Upper lobe of left lung (tissue), 6 donors: ENCODE measurements around the gene GSTO1. TPM values are rescaled to one million over a fixed set of nuclear protein-coding genes. Genes with fewer than 3 reads are reported as not detected.

Experiments
- ATAC-seq, 2 donors: fragments of 200-7000 bp; cut with Tn5 transposase; one replicate each; pipeline ENCODE4 v1.9.1; 2022; ENCODE audit warnings: mild to moderate bottlenecking in 2 of 2, moderate library complexity in 2 of 2; ENCODE audit not compliant: low FRiP score in 2 of 2
- DNase-seq, 2 donors: peaks; one replicate each; pipeline ENCODE4 v3.0.0-alpha.2; 2019 to 2020
- H3K27ac ChIP-seq, 4 donors: fragments of 200-600 bp; sonication (generic); one replicate each; pipeline ENCODE4 v1.5.1; 2016 to 2019
- H3K27me3 ChIP-seq, 4 donors: fragments of 200-600 bp; sonication (generic); one replicate each; pipeline ENCODE4 v1.5.1; 2017 to 2019
- H3K36me3 ChIP-seq, 4 donors: fragments of 200-600 bp; sonication (generic); one replicate each; pipeline ENCODE4 v1.5.1; 2016 to 2019
- H3K4me1 ChIP-seq, 4 donors: fragments of 200-600 bp; sonication (generic); one replicate each; pipeline ENCODE4 v1.5.1; 2018 to 2019
- H3K4me3 ChIP-seq, 4 donors: fragments of 200-600 bp; sonication (generic); one replicate each; pipeline ENCODE4 v1.5.1; 2017 to 2019; ENCODE audit warnings: mild to moderate bottlenecking in 2 of 4, moderate library complexity in 1 of 4
- H3K9me3 ChIP-seq, 4 donors: fragments of 200-600 bp; sonication (generic); one replicate each; pipeline ENCODE4 v1.5.1; 2018 to 2019
- EP300 ChIP-seq, 4 donors: sonication (generic); formaldehyde crosslinking; IDR thresholded peaks; one replicate each; pipeline ENCODE4 v1.5.1; 2017; ENCODE audit warnings: antibody characterized with exemption in 4 of 4, control low read depth in 2 of 4
- POLR2A ChIP-seq, 4 donors: fragments of 450-650 bp; IDR thresholded peaks; one replicate each; pipeline ENCODE4 v1.5.1; 2016 to 2017; ENCODE audit warnings: antibody characterized with exemption in 4 of 4, mild to moderate bottlenecking in 2 of 4
- POLR2AphosphoS5 ChIP-seq, 2 donors: sonication (generic); formaldehyde crosslinking; IDR thresholded peaks; one replicate each; pipeline ENCODE4 v1.5.1; 2017; ENCODE audit warnings: antibody characterized with exemption in 2 of 2
- WGBS, 2 donors: methylation state at CpG; one replicate each; pipeline ENCODE4 v1.1.5; 2017 to 2018; 5-methylcytosine and 5-hydroxymethylcytosine counted together
- total RNA-seq, 6 donors: library from RNA; depleted of rRNA in 4 of 6; stranded (reverse); fragments of >200 nt in 4 of 6; gene quantifications; one replicate each; pipeline versions ENCODE4 v1.1.0 to v1.2.1, GENCODE V29; 2016 to 2021
- TF ChIP-seq, protein P1 (sequence below), 6 experiments: fragments of 450-650 bp in 4 of 6; fragments of 200-600 bp in 2 of 6; sonication (generic) in 2 of 6; IDR thresholded peaks; one replicate each; pipeline ENCODE4 v1.5.1; 2016 to 2019; ENCODE audit warnings: antibody characterized with exemption in 6 of 6
- donor health status: DM: no; HTN: no; CAD: no; lungs with moderate emphysema.
- donor health status: DM: no; HTN: yes; CAD: no; lungs with severe emphysema.

The GSTO1 gene
- total RNA-seq, 6 donors from 2014 or later, result 30.4 to 147 (median 102) TPM

GRCh38 chr10:104257235-104257634 is 2.5 kb downstream of the GSTO1 start:
- no peaks in the 10 kb centered on the region for H3K27me3 ChIP-seq
- WGBS, 2 donors, result 87 to 97% methylated on average over 5 of the region's 5 CpGs
- peaks cover 58 to 66% (median 64%) of the 10 kb centered on the region in 4 donors for H3K4me1 ChIP-seq
- H3K9me3 ChIP-seq, result no peaks in the 10 kb centered on the region
- H3K36me3 ChIP-seq, result peaks cover 25 to 50% (median 33%) of the 10 kb centered on the region in 4 donors
- DNase-seq, result no peak
- TF ChIP-seq EP300 (IDR thresholded peaks at IDR 0.05), result no peak
- TF ChIP-seq, protein P1, sequence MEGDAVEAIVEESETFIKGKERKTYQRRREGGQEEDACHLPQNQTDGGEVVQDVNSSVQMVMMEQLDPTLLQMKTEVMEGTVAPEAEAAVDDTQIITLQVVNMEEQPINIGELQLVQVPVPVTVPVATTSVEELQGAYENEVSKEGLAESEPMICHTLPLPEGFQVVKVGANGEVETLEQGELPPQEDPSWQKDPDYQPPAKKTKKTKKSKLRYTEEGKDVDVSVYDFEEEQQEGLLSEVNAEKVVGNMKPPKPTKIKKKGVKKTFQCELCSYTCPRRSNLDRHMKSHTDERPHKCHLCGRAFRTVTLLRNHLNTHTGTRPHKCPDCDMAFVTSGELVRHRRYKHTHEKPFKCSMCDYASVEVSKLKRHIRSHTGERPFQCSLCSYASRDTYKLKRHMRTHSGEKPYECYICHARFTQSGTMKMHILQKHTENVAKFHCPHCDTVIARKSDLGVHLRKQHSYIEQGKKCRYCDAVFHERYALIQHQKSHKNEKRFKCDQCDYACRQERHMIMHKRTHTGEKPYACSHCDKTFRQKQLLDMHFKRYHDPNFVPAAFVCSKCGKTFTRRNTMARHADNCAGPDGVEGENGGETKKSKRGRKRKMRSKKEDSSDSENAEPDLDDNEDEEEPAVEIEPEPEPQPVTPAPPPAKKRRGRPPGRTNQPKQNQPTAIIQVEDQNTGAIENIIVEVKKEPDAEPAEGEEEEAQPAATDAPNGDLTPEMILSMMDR (IDR thresholded peaks at IDR 0.05), result no peak
- TF ChIP-seq POLR2A (IDR thresholded peaks at IDR 0.05), result no peak
- no peak for TF ChIP-seq POLR2AphosphoS5 (IDR thresholded peaks at IDR 0.05)
- H3K4me3 ChIP-seq, result peak overlapping the region in 1 of 4 donors; percentile 96
- no peak for ATAC-seq
- H3K27ac ChIP-seq, result peak overlapping the region in 2 of 4 donors; percentile 99

DNA sequence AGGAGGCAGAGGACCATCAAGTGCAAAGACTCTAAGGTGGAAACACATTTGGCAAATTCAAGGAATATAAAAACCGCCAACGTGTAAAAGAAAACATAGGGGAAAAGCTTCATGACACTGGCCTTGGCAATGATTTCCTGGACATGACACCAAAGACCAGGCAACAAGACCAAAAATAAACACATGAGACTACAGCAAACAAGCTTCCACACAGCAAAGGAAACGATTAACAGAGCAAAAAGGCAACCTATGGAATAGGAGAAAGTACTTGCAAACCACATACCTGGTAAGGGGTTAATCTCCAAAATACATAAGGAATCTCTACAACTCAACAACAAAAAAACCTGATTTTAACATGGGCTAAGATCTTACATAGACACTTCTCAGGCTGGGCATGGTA is 3.5 kb downstream of the GSTO1 start:
- Histone ChIP-seq H3K4me1 (peaks cover 58 to 70% (median 64%) of the 10 kb centered on the region in 4 donors), H3K4me3 (no peak overlapping the region), H3K36me3 (peaks cover 25 to 60% (median 42%) of the 10 kb centered on the region in 4 donors), H3K27me3 (no peaks in the 10 kb centered on the region), H3K27ac (peak overlapping the region in 2 of 4 donors; percentile 40 to 99), H3K9me3 (no peaks in the 10 kb centered on the region)
- ATAC-seq, result no peak
- no peak for DNase-seq
- TF ChIP-seq, protein P1 (IDR thresholded peaks at IDR 0.05), result no peak
- TF ChIP-seq POLR2AphosphoS5 (IDR thresholded peaks at IDR 0.05), result no peak
- TF ChIP-seq POLR2A (IDR thresholded peaks at IDR 0.05), result no peak
- TF ChIP-seq EP300 (IDR thresholded peaks at IDR 0.05), result no peak
- WGBS, 2 donors, result 67 to 76% methylated on average over 3 of the region's 3 CpGs

GRCh38 chr10:104259456-104259855 is 4.8 kb downstream of the GSTO1 start:
- H3K27me3 ChIP-seq, result no peaks in the 10 kb centered on the region
- 83 to 90% methylated on average over 3 of the region's 3 CpGs for WGBS, 2 donors
- H3K36me3 ChIP-seq, result peaks cover 25 to 72% (median 46%) of the 10 kb centered on the region in 4 donors
- no peak overlapping the region for H3K4me3 ChIP-seq
- no peaks in the 10 kb centered on the region for H3K9me3 ChIP-seq
- H3K4me1 ChIP-seq, result peaks cover 50 to 65% (median 56%) of the 10 kb centered on the region in 4 donors
- H3K27ac ChIP-seq, result peak overlapping the region; percentile 16 to 73 (median 66)
- no peak for ATAC-seq
- TF ChIP-seq, protein P1 (IDR thresholded peaks at IDR 0.05), result no peak
- TF ChIP-seq POLR2AphosphoS5 (IDR thresholded peaks at IDR 0.05) (no peak), EP300 (IDR thresholded peaks at IDR 0.05) (no peak), POLR2A (IDR thresholded peaks at IDR 0.05) (no peak)
- DNase-seq, result no peak

DNA sequence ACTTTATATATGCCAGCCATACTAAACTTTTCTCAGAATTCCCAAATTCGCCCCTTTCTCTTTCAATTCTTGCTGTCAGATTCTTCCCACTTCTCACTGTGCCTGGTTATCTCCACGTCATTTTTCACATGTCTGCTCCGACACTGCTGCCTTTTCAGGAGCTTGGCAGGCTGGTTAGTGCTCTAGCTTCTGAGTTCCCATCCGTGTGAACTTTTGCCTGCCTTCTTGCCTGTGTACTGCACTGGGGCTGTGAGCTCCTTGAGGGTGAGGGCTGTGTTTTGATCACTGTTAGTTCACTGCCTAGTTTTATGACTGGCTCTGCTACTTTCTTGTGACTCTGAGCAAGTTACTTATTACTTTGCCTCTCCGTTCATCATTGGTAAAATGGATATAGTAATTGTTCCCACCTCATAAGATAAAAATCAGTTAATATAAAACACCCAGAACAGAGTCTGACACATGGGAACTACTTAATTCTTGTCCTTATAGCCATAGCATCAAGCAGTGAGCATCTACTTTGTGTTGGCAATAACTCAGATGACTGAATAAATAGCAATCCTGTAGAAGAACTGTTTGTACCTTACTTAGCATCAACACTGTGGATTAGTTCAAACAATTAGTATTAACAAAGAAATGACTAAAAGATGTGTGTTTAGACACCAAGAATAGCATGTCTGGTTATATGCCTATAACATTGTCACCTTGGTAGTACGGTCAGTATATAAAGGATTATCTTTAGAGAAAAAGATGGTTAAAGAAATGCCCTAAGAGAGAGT is 5.5 kb downstream of the GSTO1 start:
- TF ChIP-seq, protein P1 (IDR thresholded peaks at IDR 0.05), result no peak
- TF ChIP-seq EP300 (IDR thresholded peaks at IDR 0.05), result peak in 2 of 4 donors; percentile 7 to 31
- peak overlapping the region in 1 of 4 donors; percentile 7 for H3K4me3 ChIP-seq

More for the DNA sequence above, 5.5 kb downstream of the GSTO1 start:
- WGBS, 2 donors, result 88 to 89% methylated on average over 6 of the region's 6 CpGs
- H3K27me3 ChIP-seq, result no peaks in the 10 kb centered on the region
- peaks cover 25 to 79% (median 52%) of the 10 kb centered on the region in 4 donors for H3K36me3 ChIP-seq
- H3K4me1 ChIP-seq, result peaks cover 50 to 65% (median 56%) of the 10 kb centered on the region in 4 donors
- H3K27ac ChIP-seq, result peak overlapping the region; percentile 16 to 73 (median 66)
- H3K9me3 ChIP-seq, result no peaks in the 10 kb centered on the region
- ATAC-seq, result no peak
- no peak for DNase-seq
